ENCODE measurements around the gene PRICKLE1.

The PRICKLE1 gene

DNA sequence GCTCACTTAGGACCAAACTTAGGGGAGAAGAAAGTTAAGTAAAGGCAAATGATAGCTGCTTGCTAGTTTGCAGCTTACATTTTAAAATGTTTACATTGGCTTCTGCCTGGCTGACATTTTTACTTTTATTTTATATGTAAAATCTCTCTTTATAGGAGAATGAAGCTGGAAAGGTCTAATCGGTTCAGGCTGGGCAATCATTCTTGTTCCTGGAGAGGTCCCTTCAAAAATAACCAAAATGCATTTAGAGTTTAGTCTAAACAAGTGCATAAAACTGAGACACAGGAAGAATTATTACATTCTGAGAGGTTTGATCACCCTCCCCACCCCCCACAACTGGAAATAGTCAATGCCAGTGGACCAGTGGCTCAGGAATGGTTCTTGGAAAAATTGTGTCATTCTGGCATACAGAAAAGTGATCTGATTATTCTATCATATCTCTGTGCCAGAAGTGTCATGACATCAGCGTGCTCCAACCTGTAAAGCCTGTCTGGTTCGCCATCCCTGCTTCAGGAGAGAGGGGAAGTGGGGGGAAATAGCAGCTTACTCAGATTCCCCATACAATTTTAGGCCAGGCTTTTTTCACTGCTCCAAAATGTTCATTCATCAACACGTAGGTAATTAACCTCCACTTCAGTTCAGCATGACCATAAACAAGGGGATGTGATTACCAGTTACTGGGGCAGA, 4.2 kb downstream of the PRICKLE1 start:
- no peak overlapping the region for H3K4me3 ChIP-seq (ENCODE audit: low read depth, low read length)
- no peak for DNase-seq (ENCODE audit: low read depth)
- no peak for TF ChIP-seq CTCF (IDR thresholded peaks at IDR 0.05; ENCODE audit: insufficient read depth, low read depth, low read length, missing control alignments)

DNA sequence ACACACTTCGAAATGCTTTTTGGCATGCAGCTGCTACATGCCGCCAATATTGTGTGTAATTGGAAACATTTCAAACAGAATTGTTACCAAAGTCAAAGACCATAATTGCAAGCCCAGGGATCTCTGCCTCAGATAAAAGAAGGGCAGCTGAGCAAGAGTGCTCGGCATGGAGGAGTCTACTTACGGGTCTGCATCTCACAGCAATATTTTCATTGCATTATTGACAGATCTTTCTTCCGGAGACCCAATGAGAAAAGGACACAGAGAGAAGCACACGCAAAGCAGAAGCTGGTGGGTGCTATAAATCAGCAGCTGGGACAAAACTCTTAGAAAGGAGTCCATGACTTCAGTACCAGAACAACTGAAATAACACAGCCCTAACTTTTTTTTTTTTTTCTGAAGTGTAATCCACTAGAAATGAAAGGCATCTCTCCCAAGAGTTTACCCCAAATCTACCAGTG, 4.9 kb downstream of the PRICKLE1 start:
- no peak overlapping the region for H3K4me3 ChIP-seq (ENCODE audit: low read depth, low read length)
- no peak for TF ChIP-seq CTCF (IDR thresholded peaks at IDR 0.05; ENCODE audit: insufficient read depth, low read depth, low read length, missing control alignments)
- DNase-seq (ENCODE audit: low read depth), result no peak

DNA sequence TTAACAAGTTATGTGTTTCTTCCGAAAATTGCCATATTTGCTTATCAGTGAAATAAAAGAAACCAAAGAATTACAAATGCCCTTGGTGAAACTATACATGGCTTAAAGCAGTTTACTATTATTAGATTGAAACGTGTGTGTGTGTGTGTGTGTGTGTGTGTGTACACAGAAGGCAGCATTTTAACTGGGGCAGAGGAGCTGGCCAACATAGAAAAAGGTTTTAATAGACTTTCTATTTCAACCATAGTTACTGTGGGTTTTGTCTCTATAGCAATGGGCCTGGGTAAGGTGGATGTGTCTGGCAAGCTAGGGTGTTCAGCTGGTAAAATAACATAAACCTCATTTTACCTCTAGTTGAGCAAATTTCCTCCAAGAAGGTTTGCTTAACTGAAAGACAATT, 6.5 kb downstream of the PRICKLE1 start:
- no peak for TF ChIP-seq CTCF (IDR thresholded peaks at IDR 0.05; ENCODE audit: insufficient read depth, low read depth, low read length, missing control alignments)
- no peak overlapping the region for H3K4me3 ChIP-seq (ENCODE audit: low read depth, low read length)
- no peak for DNase-seq (ENCODE audit: low read depth)

DNA sequence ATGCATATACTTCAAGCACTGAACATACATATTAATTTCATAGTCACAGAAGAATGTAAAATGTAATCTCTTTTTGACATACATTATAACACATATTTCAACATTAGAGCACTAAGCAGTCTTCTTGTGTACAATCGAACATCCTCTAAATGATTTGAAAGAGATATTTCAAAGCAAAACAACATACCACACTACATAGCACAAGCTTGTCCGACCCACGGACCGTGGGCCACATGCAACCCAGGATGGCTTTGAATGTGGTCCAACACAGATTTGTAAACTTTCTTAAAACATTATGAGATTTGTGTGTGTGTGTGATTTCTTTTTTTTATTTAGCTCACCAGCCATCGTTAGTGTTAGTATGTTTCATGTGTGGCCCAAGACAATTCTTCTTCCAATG, 7.0 kb downstream of the PRICKLE1 start:
- TF ChIP-seq CTCF (IDR thresholded peaks at IDR 0.05; ENCODE audit: insufficient read depth, low read depth, low read length, missing control alignments), result no peak
- H3K4me3 ChIP-seq (ENCODE audit: low read depth, low read length), result no peak overlapping the region
- DNase-seq (ENCODE audit: low read depth), result no peak

DNA sequence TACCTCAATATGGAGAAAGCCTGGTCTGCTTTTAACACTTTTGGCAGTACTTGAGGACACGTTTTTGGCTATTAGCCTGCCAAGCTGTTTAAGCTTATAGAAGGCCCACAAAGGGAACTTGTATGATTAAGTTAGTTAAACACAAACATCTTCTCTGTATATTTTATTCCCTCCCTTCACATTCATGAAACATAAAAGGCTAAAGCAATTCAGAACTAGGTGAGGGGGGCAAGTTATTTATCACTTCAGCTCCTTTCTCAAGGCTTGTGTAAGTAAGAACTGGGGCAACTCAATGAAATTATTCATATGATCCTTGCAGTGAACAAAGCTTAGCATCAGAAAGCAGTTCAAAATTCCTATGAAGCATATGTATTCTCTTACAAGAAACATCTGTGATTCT, 7.5 kb downstream of the PRICKLE1 start:
- no peak for TF ChIP-seq CTCF (IDR thresholded peaks at IDR 0.05; ENCODE audit: insufficient read depth, low read depth, low read length, missing control alignments)
- DNase-seq (ENCODE audit: low read depth), result no peak
- H3K4me3 ChIP-seq (ENCODE audit: low read depth, low read length), result no peak overlapping the region

- DNase-seq (ENCODE audit: low read depth), result no peak
- TF ChIP-seq CTCF (IDR thresholded peaks at IDR 0.05; ENCODE audit: insufficient read depth, low read depth, low read length, missing control alignments), result no peak
- no peak overlapping the region for H3K4me3 ChIP-seq (ENCODE audit: low read depth, low read length)
Observed at GRCh38 chr12:42576374-42576773, 13.2 kb downstream of the PRICKLE1 start.

- no peak overlapping the region for H3K4me3 ChIP-seq (ENCODE audit: low read depth, low read length)
- TF ChIP-seq CTCF (IDR thresholded peaks at IDR 0.05; ENCODE audit: insufficient read depth, low read depth, low read length, missing control alignments), result no peak
- DNase-seq (ENCODE audit: low read depth), result no peak
Observed at GRCh38 chr12:42575717-42576116, 13.8 kb downstream of the PRICKLE1 start.

All from GM12865 (cell line).